Lung (tissue), 12 donors: ENCODE results near the gene CD300H. TPM values are rescaled to one million over a fixed set of nuclear protein-coding genes. Genes with fewer than 3 reads are reported as not detected.

Source experiments
- ATAC-seq: fragments of 200-7000 bp; cut with Tn5 transposase; one replicate; pipeline ENCODE4 v1.9.1; 2020; ENCODE audit warnings: moderate number of reproducible peaks; ENCODE audit not compliant: insufficient read depth, low FRiP score
- DNase-seq, 3 donors: peaks; one replicate each; pipeline ENCODE4 v3.0.0-alpha.2; 2013 to 2017
- H3K27ac ChIP-seq, 2 donors: one replicate each; pipeline ENCODE4 v1.5.1; 2013; ENCODE audit warnings: mild to moderate bottlenecking in 2 of 2, moderate library complexity in 2 of 2, control low read depth in 1 of 2, inconsistent platforms in 1 of 2, low read depth in 1 of 2, low read length in 1 of 2
- H3K27me3 ChIP-seq, 3 donors: one replicate each; pipeline ENCODE4 v1.5.1; 2013; ENCODE audit warnings: low read length in 2 of 3; ENCODE audit not compliant: control insufficient read depth in 3 of 3, insufficient read depth in 3 of 3
- H3K36me3 ChIP-seq, 4 donors: one replicate each; pipeline ENCODE4 v1.5.1; 2013; ENCODE audit warnings: low read length in 4 of 4, mild to moderate bottlenecking in 1 of 4, moderate library complexity in 1 of 4; ENCODE audit not compliant: control insufficient read depth in 4 of 4, insufficient read depth in 4 of 4
- H3K4me1 ChIP-seq, 5 donors: one replicate each; pipeline ENCODE4 v1.5.1; 2013; ENCODE audit warnings: low read length in 5 of 5, mild to moderate bottlenecking in 2 of 5, moderate library complexity in 1 of 5; ENCODE audit not compliant: control insufficient read depth in 5 of 5, insufficient read depth in 5 of 5
- H3K4me3 ChIP-seq: one replicate; pipeline ENCODE4 v1.5.1; 2013; ENCODE audit warnings: mild to moderate bottlenecking, control low read depth, moderate library complexity
- H3K9ac ChIP-seq, 2 donors: one replicate each; pipeline ENCODE4 v1.5.1; 2013; ENCODE audit warnings: low read length in 2 of 2, control low read depth in 1 of 2; ENCODE audit not compliant: insufficient read depth in 1 of 2
- H3K9me3 ChIP-seq, 4 donors: one replicate each; pipeline ENCODE4 v1.5.1; 2013; ENCODE audit warnings: low read length in 3 of 4, mild to moderate bottlenecking in 1 of 4, moderate library complexity in 1 of 4; ENCODE audit not compliant: control insufficient read depth in 4 of 4, insufficient read depth in 3 of 4
- WGBS, 2 donors: extraction: QIAGEN DNeasy Blood & Tissue Kit; methylation state at CpG; one replicate each; pipeline ENCODE4 v1.1.7; 2013; 5-methylcytosine and 5-hydroxymethylcytosine counted together
- polyA plus RNA-seq, 2 donors: library from polyadenylated mRNA; stranded (reverse); fragments of 200-250 nt; gene quantifications; one replicate each; pipeline ENCODE4 v1.2.1, GENCODE V29; 2013
- total RNA-seq, 2 donors: library from RNA; depleted of rRNA in 1 of 2; stranded (reverse); fragments of >200 nt in 1 of 2; gene quantifications; one replicate each; pipeline ENCODE4 v1.2.1, GENCODE V29; 2014 to 2021
- TF ChIP-seq, protein P1 (sequence below): IDR thresholded peaks from 2 replicates; pipeline ENCODE4 v1.5.1; 2012; ENCODE audit warnings: mild to moderate bottlenecking; ENCODE audit errors: control extremely low read depth, extremely low read depth
- donor health status: control.
- donor health status: control.
- donor health status: Bipolar disorder and iron deficiency.
- donor health status: healthy.
- donor health status: DM: yes; HTN: yes; CAD: no.

The CD300H gene
- total and polyA plus RNA-seq, 4 donors, result 1.1 to 11.9 (median 3.4) TPM; not detected in 1

DNA sequence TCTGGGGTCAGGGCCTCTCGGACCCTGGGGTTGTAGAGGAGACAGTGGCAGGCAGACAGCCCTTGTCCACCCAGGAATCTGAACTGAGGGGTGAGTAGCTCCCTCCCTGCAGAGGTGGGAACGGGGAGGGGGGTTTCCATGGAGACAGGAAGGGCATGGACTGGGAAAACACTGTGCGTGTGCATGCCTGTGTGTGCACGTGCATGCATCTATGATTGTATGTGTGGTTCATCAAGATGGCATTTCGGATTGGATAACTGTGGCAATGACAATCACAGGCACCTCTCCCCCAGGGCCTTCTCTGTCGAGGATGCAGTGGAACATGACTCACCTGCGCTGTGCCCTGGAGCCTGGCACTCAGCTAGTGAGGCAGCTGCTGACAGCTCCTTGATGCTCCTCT is 15.3 kb downstream of the CD300H start:
- DNase-seq (no peak), ATAC-seq (no peak)
- Histone ChIP-seq H3K9ac (no peak overlapping the region), H3K27me3 (no peaks in the 10 kb centered on the region), H3K27ac (no peak overlapping the region), H3K4me3 (no peak overlapping the region), H3K9me3 (no peaks in the 10 kb centered on the region), H3K36me3 (no peaks in the 10 kb centered on the region), H3K4me1 (no peaks in the 10 kb centered on the region)
- 59 to 68% methylated on average over 7 of the region's 7 CpGs for WGBS, 2 donors
- TF ChIP-seq, protein P1, sequence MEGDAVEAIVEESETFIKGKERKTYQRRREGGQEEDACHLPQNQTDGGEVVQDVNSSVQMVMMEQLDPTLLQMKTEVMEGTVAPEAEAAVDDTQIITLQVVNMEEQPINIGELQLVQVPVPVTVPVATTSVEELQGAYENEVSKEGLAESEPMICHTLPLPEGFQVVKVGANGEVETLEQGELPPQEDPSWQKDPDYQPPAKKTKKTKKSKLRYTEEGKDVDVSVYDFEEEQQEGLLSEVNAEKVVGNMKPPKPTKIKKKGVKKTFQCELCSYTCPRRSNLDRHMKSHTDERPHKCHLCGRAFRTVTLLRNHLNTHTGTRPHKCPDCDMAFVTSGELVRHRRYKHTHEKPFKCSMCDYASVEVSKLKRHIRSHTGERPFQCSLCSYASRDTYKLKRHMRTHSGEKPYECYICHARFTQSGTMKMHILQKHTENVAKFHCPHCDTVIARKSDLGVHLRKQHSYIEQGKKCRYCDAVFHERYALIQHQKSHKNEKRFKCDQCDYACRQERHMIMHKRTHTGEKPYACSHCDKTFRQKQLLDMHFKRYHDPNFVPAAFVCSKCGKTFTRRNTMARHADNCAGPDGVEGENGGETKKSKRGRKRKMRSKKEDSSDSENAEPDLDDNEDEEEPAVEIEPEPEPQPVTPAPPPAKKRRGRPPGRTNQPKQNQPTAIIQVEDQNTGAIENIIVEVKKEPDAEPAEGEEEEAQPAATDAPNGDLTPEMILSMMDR, result no peak

DNA sequence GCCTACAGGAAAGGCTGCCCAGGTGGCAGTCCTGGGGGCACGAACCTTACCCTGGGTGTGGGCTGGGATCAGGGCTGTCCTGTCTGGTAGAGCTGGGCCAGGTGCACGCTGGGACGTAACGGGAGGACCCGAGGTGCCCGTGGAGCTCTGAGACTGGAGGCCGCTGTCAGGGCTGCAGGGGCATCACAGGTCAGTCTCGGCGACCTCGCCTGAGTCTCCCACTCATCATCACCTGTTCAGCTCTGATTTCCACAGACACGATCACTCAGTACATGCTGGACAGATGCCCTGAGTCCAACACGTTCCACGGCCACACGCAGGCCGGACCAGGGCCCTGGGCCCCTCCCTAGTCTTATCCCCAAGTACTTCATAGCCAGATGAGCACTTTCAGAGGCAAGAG is 16.7 kb downstream of the CD300H start:
- TF ChIP-seq, protein P1, result no peak
- H3K4me1 ChIP-seq, result no peaks in the 10 kb centered on the region
- no peak overlapping the region for H3K9ac ChIP-seq
- DNase-seq (no peak), ATAC-seq (no peak)
- H3K9me3 ChIP-seq, result no peaks in the 10 kb centered on the region
- no peak overlapping the region for H3K27ac ChIP-seq
- no peaks in the 10 kb centered on the region for H3K27me3 ChIP-seq
- no peak overlapping the region for H3K4me3 ChIP-seq
- H3K36me3 ChIP-seq, result no peaks in the 10 kb centered on the region
- WGBS, 2 donors, result 83 to 92% methylated on average over 15 of the region's 15 CpGs

DNA sequence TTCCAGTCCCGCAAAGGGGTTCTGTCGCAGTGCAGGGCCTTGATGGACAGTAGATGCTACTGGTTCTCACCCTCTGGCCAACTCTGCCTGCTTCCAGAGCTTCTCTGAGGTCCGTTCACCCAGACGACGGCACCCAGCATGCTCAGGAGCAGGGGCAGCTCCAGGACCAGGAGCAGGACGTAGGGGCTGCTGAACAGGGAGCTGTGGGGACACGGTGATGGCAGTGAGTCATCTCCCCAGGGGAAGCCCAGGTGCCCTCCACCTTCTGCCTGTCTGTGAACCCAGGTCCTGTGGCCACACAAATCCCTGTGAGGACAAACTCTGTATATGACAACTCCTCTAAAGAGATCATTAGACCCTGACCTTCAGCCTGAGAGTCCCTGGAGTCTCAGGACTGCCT is 18.0 kb downstream of the CD300H start:
- Histone ChIP-seq H3K4me3 (no peak overlapping the region), H3K27me3 (no peaks in the 10 kb centered on the region), H3K9me3 (no peaks in the 10 kb centered on the region), H3K4me1 (no peaks in the 10 kb centered on the region), H3K36me3 (no peaks in the 10 kb centered on the region), H3K9ac (no peak overlapping the region), H3K27ac (no peak overlapping the region)
- TF ChIP-seq, protein P1, result no peak
- DNase-seq (no peak), ATAC-seq (no peak)
- WGBS, 2 donors, result 78 to 89% methylated on average over 7 of the region's 7 CpGs

DNA sequence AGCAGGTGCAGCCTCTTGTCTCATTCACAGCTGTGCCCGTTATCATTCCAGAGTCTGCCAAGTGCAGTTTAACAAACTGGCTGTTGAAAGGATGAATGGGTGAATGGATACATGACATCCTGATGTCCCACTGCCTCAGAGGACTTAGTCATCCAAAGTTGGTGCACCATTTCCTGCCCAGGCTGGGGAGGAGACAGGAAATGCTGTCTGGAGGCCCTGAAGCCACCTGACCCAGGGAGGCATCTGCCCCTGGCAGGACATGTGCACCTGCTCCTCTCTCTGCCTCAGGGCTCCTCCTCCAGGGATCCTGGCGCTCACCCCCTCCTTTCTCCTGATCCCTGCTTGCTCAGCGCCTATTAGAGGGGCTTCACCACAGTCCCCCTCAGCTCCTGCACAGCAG is 19.6 kb downstream of the CD300H start:
- Histone ChIP-seq H3K9ac (no peak overlapping the region), H3K4me1 (no peaks in the 10 kb centered on the region), H3K9me3 (no peaks in the 10 kb centered on the region), H3K36me3 (no peaks in the 10 kb centered on the region), H3K27ac (no peak overlapping the region), H3K27me3 (no peaks in the 10 kb centered on the region), H3K4me3 (no peak overlapping the region)
- ATAC-seq (no peak), DNase-seq (no peak)
- WGBS, 2 donors, result 71 to 85% methylated on average over 3 of the region's 3 CpGs
- TF ChIP-seq, protein P1, result no peak
